GM23248 (cell line): Measurements from ENCODE around the gene HSPBAP1.

ENCODE experiments used
- EZH2 ChIP-seq: fragments of 200-600 bp; sonication (generic); IDR thresholded peaks from 2 replicates; pipeline ENCODE4 v1.6.1; 2018; ENCODE audit warnings: antibody characterized with exemption, mild to moderate bottlenecking; ENCODE audit not compliant: insufficient read depth, poor library complexity, severe bottlenecking
- EZH2phosphoT487 ChIP-seq: fragments of 200-600 bp; sonication (generic); IDR thresholded peaks from 2 replicates; pipeline ENCODE4 v1.6.1; 2018; ENCODE audit warnings: antibody characterized with exemption, moderate library complexity, mild to moderate bottlenecking, low read depth; ENCODE audit not compliant: insufficient read depth

GRCh38 chr3:122794779-122795673, 1.4 kb upstream of the HSPBAP1 start, which contains the start of gene SLC49A4:
- TF ChIP-seq EZH2phosphoT487 (no peak), EZH2 (no peak)
